Endothelial cell of umbilical vein (primary cell): ENCODE results near the gene PLAAT3. TPM values are rescaled to one million over a fixed set of nuclear protein-coding genes. Genes with fewer than 3 reads are reported as not detected.
A peak's percentile ranks its signal among the peaks of the same experiment; 100 is the strongest.

Source experiments
- BruUV-seq: library from RNA; stranded (reverse); fragments of 400-500 nt; replicated peaks from 2 replicates; lab custom pipeline; 2021; lab: Mats Ljungman, UMichigan
- CTCF ChIA-PET: fragments of 300-600, 350-600 bp; sonication (Branson Sonifier 250); formaldehyde crosslinking; loops from one replicate; lab custom pipeline; 2021; ENCODE audit warnings: antibody characterized with exemption, inconsistent platforms; lab: Charles Lee
- POLR2A ChIA-PET: fragments of 300-600, 350-600 bp; sonication (Branson Sonifier 250); formaldehyde crosslinking; loops from one replicate; lab custom pipeline; 2021; ENCODE audit warnings: antibody characterized with exemption, inconsistent platforms; lab: Charles Lee
- DNase-seq: peaks from one replicate; pipeline ENCODE4 v3.0.0-alpha.2; 2011; ENCODE audit warnings: low read depth, low spot score
- FAIRE-seq: peaks from 2 replicates; lab custom pipeline; 2011; peaks lifted over from hg19 to GRCh38; lab: Jason Lieb, UNC
- H2AFZ ChIP-seq: 2 replicates; pipeline ENCODE4 v1.6.0; 2012; ENCODE audit warnings: low read depth, low read length, control low read depth, inconsistent platforms
- H3K27ac ChIP-seq: 2 replicates; pipeline ENCODE4 v1.5.1; 2011; ENCODE audit warnings: low read depth, mild to moderate bottlenecking, control low read depth, low read length, moderate library complexity; ENCODE audit not compliant: insufficient read depth
- H3K27me3 ChIP-seq, 2 experiments: 2 replicates each; pipeline versions ENCODE4 v1.6.0 to v1.6.1; 2011; ENCODE audit warnings: low read length in 2 of 2, mixed read lengths in 1 of 2; ENCODE audit not compliant: control insufficient read depth in 2 of 2, insufficient read depth in 2 of 2
- H3K36me3 ChIP-seq, 2 experiments: 2 replicates in 1 of 2; 3 replicates in 1 of 2; pipeline ENCODE4 v1.5.1; 2011; ENCODE audit warnings: low read length in 2 of 2, mild to moderate bottlenecking in 1 of 2, moderate library complexity in 1 of 2; ENCODE audit not compliant: control insufficient read depth in 2 of 2, insufficient read depth in 2 of 2; ENCODE audit errors: extremely low read depth in 1 of 2
- H3K4me1 ChIP-seq: 3 replicates; pipeline ENCODE4 v1.5.1; 2011; ENCODE audit warnings: mild to moderate bottlenecking, low read length; ENCODE audit not compliant: control insufficient read depth, insufficient read depth; ENCODE audit errors: extremely low read depth
- H3K4me2 ChIP-seq: 2 replicates; pipeline ENCODE4 v1.6.1; 2011; ENCODE audit warnings: low read length, control low read depth, mixed read lengths; ENCODE audit not compliant: insufficient read depth
- H3K4me3 ChIP-seq, 3 experiments: fragments of 200-600 bp in 1 of 3; sonication (generic), shearing (Covaris generic) in 1 of 3; replicated peaks in 1 of 3; 2 replicates each; pipeline ENCODE4 v1.5.1; 2011 to 2016; ENCODE audit warnings: control low read depth in 3 of 3, low read length in 3 of 3, mild to moderate bottlenecking in 2 of 3, inconsistent platforms in 1 of 3, low read depth in 1 of 3, moderate library complexity in 1 of 3; ENCODE audit not compliant: insufficient read depth in 1 of 3
- H3K79me2 ChIP-seq: 2 replicates; pipeline ENCODE4 v1.6.0; 2012; ENCODE audit warnings: low read length, inconsistent platforms; ENCODE audit not compliant: control insufficient read depth, insufficient read depth
- H3K9ac ChIP-seq: replicated peaks from 2 replicates; pipeline ENCODE3; 2011; ENCODE audit warnings: low read length, control low read depth; ENCODE audit not compliant: insufficient read depth; ENCODE audit errors: extremely low read depth
- H3K9me1 ChIP-seq: replicated peaks from 3 replicates; pipeline ENCODE4 v1.6.0; 2011; ENCODE audit warnings: mild to moderate bottlenecking, low read length; ENCODE audit not compliant: control insufficient read depth, insufficient read depth; ENCODE audit errors: extremely low read depth
- H3K9me3 ChIP-seq: replicated peaks from 2 replicates; pipeline ENCODE4 v1.5.1; 2012; ENCODE audit warnings: low read length, inconsistent platforms; ENCODE audit not compliant: control insufficient read depth, insufficient read depth
- H4K20me1 ChIP-seq: replicated peaks from 2 replicates; pipeline ENCODE3; 2011; ENCODE audit warnings: mild to moderate bottlenecking, low read length; ENCODE audit not compliant: control insufficient read depth, insufficient read depth; ENCODE audit errors: extremely low read depth
- EZH2 ChIP-seq: IDR thresholded peaks from 2 replicates; pipeline ENCODE4 v1.6.1; 2012; ENCODE audit warnings: borderline replicate concordance, low read depth, mild to moderate bottlenecking, moderate library complexity, low read length, inconsistent platforms; ENCODE audit not compliant: severe bottlenecking
- FOS ChIP-seq: IDR thresholded peaks from 2 replicates; pipeline ENCODE4 v1.6.1; 2011; ENCODE audit warnings: mild to moderate bottlenecking, low read length, moderate library complexity, borderline replicate concordance; ENCODE audit not compliant: insufficient read depth
- GATA2 ChIP-seq: IDR thresholded peaks from 2 replicates; pipeline ENCODE4 v1.7.0; 2011; ENCODE audit warnings: low read depth, mild to moderate bottlenecking, moderate library complexity, mixed read lengths, low read length; ENCODE audit not compliant: insufficient read length, insufficient read depth
- JUN ChIP-seq: IDR thresholded peaks from 2 replicates; pipeline ENCODE4 v1.6.1; 2011; ENCODE audit warnings: borderline replicate concordance, low read depth; ENCODE audit not compliant: insufficient read length, insufficient read depth
- POLR2AphosphoS5 ChIP-seq: IDR thresholded peaks from 2 replicates; pipeline ENCODE4 v1.6.1; 2012; ENCODE audit warnings: low read depth, mild to moderate bottlenecking, control low read depth, low read length, moderate library complexity; ENCODE audit not compliant: insufficient read depth
- dilution Hi-C: fragments of 300-500 bp; cut with MboI; formaldehyde crosslinking; loops from one replicate; pipeline ENCODE4 v1.15.0; 2019; ENCODE audit warnings: low sequenced_read_pairs; ENCODE audit not compliant: extremely low pct_ligation_motif_present
- intact Hi-C: fragments of 100-400 bp; cut with micrococcal nuclease; formaldehyde crosslinking; loops from one replicate; pipeline ENCODE4 v1.10.0; 2022
- polyA plus RNA-seq, 4 experiments: library from polyadenylated mRNA; depleted of rRNA in 3 of 4; stranded (reverse) in 3 of 4; unstranded in 1 of 4; fragments of >200 nt; gene quantifications; 2 replicates each; pipeline versions ENCODE4 v1.2.1 to v1.2.3, GENCODE V29; 2011 to 2012; ENCODE audit warnings: missing spikeins in 1 of 4
- total RNA-seq: library from RNA; stranded (reverse); gene quantifications from 2 replicates; pipeline ENCODE4 v1.2.3, GENCODE V29; 2021
- TF ChIP-seq, protein P1 (sequence below): IDR thresholded peaks from 2 replicates; pipeline ENCODE4 v1.6.1; 2011; ENCODE audit not compliant: insufficient read depth, insufficient read length
- TF ChIP-seq, protein P2 (sequence below), 2 donors: IDR thresholded peaks; 1 replicate in 1 of 2; 2 replicates in 1 of 2; pipeline ENCODE4 v1.5.1; 2011; ENCODE audit warnings: low read length in 2 of 2, mild to moderate bottlenecking in 2 of 2, moderate library complexity in 2 of 2, control low read depth in 1 of 2, inconsistent platforms in 1 of 2, low read depth in 1 of 2; ENCODE audit not compliant: insufficient read depth in 1 of 2; ENCODE audit errors: extremely low read depth in 1 of 2

Gene PLAAT3
- total and polyA plus RNA-seq, 2 donors (not counting 3 experiments of a cell fraction or from before 2014, with no cell fraction given) = 22.8 to 40.2 TPM

DNA sequence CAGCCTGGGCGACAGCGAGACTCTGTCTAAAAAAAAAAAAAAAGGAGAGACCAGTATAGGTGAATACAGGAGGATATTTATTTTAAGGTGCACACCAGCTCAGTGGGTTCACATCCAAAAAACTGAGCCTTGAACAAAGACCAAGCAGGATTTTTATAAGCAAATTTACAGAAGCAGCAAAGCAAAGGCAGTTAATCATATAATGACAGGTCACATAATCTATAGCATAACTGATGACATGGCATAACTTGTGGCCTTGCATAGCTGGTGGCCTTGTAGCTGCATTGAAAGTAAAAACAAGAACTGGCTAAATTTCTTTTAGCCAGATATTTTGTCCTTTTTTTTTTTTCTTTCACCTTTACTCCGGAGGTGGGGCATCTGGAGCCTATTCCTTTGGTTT, 2.7 kb upstream of the PLAAT3 start:
- no peaks in the 10 kb centered on the region for H3K79me2 ChIP-seq
- no peak overlapping the region for H3K4me2 ChIP-seq
- CTCF ChIA-PET = no interaction called here
- no peaks in the 10 kb centered on the region for H3K9me1 ChIP-seq
- TF ChIP-seq POLR2AphosphoS5 = no peak
- no peak for TF ChIP-seq JUN
- no peaks in the 10 kb centered on the region for H3K27me3 ChIP-seq
- FAIRE-seq (no peak), DNase-seq (no peak)
- H3K4me1 ChIP-seq = no peaks in the 10 kb centered on the region
- intact Hi-C loops = loop anchor here (10.0 kb wide), 1 partner anchor 712 kb away; no protein-coding TSS in a partner anchor
- POLR2A ChIA-PET = no interaction called here
- no TSS peak for BruUV-seq
- H3K9me3 ChIP-seq = no peaks in the 10 kb centered on the region
- no peak overlapping the region for H3K27ac ChIP-seq
- no peaks in the 10 kb centered on the region for H3K36me3 ChIP-seq
- no peak overlapping the region for H3K9ac ChIP-seq
- no peak overlapping the region for H2AFZ ChIP-seq
- dilution Hi-C loops = no loop called here
- H3K4me3 ChIP-seq = no peak overlapping the region
- H4K20me1 ChIP-seq = no peaks in the 10 kb centered on the region

DNA sequence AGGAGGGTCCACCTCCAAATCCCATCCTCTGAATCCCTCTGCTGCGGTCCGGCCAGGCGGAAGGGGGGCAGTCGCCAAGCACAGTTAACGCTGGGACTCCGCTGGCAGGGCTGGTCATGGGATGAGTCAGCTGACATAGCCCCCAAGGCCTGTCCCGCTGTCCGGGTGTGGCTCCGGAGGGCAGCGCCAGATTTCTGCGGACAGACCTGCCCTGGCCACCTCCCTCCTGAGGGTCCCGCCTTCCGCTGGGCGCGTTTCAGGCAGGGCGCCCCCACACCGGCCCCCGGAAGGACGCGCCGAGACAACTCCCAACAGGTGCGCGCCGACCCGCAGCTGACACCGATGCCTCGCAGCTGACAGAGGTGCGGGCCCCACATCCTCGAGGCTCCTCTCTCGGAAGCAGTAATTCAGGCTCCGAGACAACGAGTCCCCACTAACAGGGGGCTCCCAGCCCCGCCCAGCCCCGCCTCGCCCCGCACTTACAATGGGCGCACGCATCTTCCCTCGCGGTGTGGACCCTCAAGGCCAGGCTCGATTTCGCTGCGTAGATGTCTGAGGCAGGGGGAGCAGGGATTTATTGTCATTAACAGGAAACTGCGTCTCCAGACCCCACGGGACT, 607 bp downstream of the PLAAT3 start:
- BruUV-seq = no TSS peak
- dilution Hi-C loops = no loop called here
- intact Hi-C loops = loop anchor here (10.0 kb wide), 1 partner anchor 709 kb away; no protein-coding TSS in a partner anchor

More for the DNA sequence above, 607 bp downstream of the PLAAT3 start:
- ChIA-PET POLR2A (no interaction called here), CTCF (no interaction called here)
- H3K27me3 ChIP-seq = no peaks in the 10 kb centered on the region
- H3K27ac ChIP-seq = peak overlapping the region; percentile 54
- peak overlapping the region; percentile 44 to 65 (median 51) for H3K4me3 ChIP-seq
- no peak for FAIRE-seq
- no peaks in the 10 kb centered on the region for H4K20me1 ChIP-seq
- H3K4me1 ChIP-seq = peaks cover 23% of the 10 kb centered on the region
- H3K9me1 ChIP-seq = no peaks in the 10 kb centered on the region
- H3K9me3 ChIP-seq = no peaks in the 10 kb centered on the region
- peak overlapping the region; percentile 74 for H2AFZ ChIP-seq
- TF ChIP-seq FOS (peak; percentile 15), EZH2 (no peak), GATA2 (no peak), JUN (no peak)
- TF ChIP-seq, protein P1, sequence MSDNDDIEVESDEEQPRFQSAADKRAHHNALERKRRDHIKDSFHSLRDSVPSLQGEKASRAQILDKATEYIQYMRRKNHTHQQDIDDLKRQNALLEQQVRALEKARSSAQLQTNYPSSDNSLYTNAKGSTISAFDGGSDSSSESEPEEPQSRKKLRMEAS = no peak
- TF ChIP-seq, protein P2, sequence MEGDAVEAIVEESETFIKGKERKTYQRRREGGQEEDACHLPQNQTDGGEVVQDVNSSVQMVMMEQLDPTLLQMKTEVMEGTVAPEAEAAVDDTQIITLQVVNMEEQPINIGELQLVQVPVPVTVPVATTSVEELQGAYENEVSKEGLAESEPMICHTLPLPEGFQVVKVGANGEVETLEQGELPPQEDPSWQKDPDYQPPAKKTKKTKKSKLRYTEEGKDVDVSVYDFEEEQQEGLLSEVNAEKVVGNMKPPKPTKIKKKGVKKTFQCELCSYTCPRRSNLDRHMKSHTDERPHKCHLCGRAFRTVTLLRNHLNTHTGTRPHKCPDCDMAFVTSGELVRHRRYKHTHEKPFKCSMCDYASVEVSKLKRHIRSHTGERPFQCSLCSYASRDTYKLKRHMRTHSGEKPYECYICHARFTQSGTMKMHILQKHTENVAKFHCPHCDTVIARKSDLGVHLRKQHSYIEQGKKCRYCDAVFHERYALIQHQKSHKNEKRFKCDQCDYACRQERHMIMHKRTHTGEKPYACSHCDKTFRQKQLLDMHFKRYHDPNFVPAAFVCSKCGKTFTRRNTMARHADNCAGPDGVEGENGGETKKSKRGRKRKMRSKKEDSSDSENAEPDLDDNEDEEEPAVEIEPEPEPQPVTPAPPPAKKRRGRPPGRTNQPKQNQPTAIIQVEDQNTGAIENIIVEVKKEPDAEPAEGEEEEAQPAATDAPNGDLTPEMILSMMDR (IDR thresholded peaks at IDR 0.05; ENCODE audit: extremely low read depth in 1 of 2, insufficient read depth in 1 of 2, low read depth in 1 of 2, low read length in 2 of 2) = no peak
- H3K36me3 ChIP-seq = no peaks in the 10 kb centered on the region
- DNase-seq = peak; percentile 29
- H3K4me2 ChIP-seq = peak overlapping the region; percentile 61
- H3K9ac ChIP-seq = peak overlapping the region; percentile 62
- H3K79me2 ChIP-seq = peaks cover 8% of the 10 kb centered on the region
